IMR-90 (cell line): Measurements from ENCODE around the gene MYL2. TPM values are rescaled to one million over a fixed set of nuclear protein-coding genes. Genes with fewer than 3 reads are reported as not detected.

ENCODE experiments used
- ATAC-seq: fragments of 200-7000 bp; cut with Tn5 transposase; 2 replicates; pipeline ENCODE4 v1.9.1; 2020; ENCODE audit warnings: low read depth, mild to moderate bottlenecking, moderate library complexity
- Bru-seq: library from RNA; stranded (reverse); fragments of 400-500 nt; gene quantifications from one replicate; lab custom pipeline; 2021; lab: Mats Ljungman, UMichigan
- BruChase-seq, 2 experiments: library from RNA; stranded (reverse); fragments of 400-500 nt; gene quantifications; one replicate each; lab custom pipeline; 2021; lab: Mats Ljungman, UMichigan
- BruUV-seq: library from RNA; stranded (reverse); fragments of 400-500 nt; replicated peaks from 2 replicates; lab custom pipeline; 2021; lab: Mats Ljungman, UMichigan
- CTCF ChIA-PET: fragments of 300-600 bp; formaldehyde crosslinking; extraction: SDS; loops from one replicate; lab custom pipeline; 2021; ENCODE audit warnings: antibody characterized with exemption; lab: Yijun Ruan, JAX
- POLR2A ChIA-PET: fragments of 300-600 bp; sonication (Branson Sonifier 250); formaldehyde crosslinking; loops from one replicate; lab custom pipeline; 2022; ENCODE audit warnings: antibody characterized with exemption; ENCODE audit not compliant: unreplicated experiment; lab: Charles Lee
- DNase-seq: peaks from one replicate; pipeline ENCODE4 v3.0.0; 2013
- H2AFZ ChIP-seq: replicated peaks from 2 replicates; pipeline ENCODE3; 2013; ENCODE audit warnings: low read length, mild to moderate bottlenecking; ENCODE audit not compliant: poor library complexity
- H2AK5ac ChIP-seq: 2 replicates; pipeline ENCODE4 v1.6.1; 2013; ENCODE audit warnings: low read depth, low read length, inconsistent platforms
- H2AK9ac ChIP-seq: replicated peaks from 2 replicates; pipeline ENCODE3; 2013; ENCODE audit warnings: mild to moderate bottlenecking, low read depth, low read length, moderate library complexity; ENCODE audit not compliant: poor library complexity
- H2BK120ac ChIP-seq: 2 replicates; pipeline ENCODE4 v1.6.1; 2013; ENCODE audit warnings: low read depth, low read length, inconsistent platforms
- H2BK15ac ChIP-seq: 3 replicates; pipeline ENCODE4 v1.6.1; 2013; ENCODE audit warnings: low read depth, low read length, inconsistent platforms
- H2BK20ac ChIP-seq: 2 replicates; pipeline ENCODE4 v1.6.1; 2013; ENCODE audit warnings: low read depth, mild to moderate bottlenecking, inconsistent platforms, low read length, moderate library complexity
- H2BK5ac ChIP-seq: 2 replicates; pipeline ENCODE4 v1.6.1; 2013; ENCODE audit warnings: mild to moderate bottlenecking, low read depth, low read length, inconsistent platforms; ENCODE audit not compliant: poor library complexity, severe bottlenecking
- H3K14ac ChIP-seq: replicated peaks from 2 replicates; pipeline ENCODE4 v1.6.1; 2013; ENCODE audit warnings: low read depth, low read length, inconsistent platforms
- H3K18ac ChIP-seq: 2 replicates; pipeline ENCODE4 v1.6.1; 2013; ENCODE audit warnings: low read depth, low read length, control low read depth
- H3K23ac ChIP-seq: 2 replicates; pipeline ENCODE4 v1.6.1; 2013; ENCODE audit warnings: low read depth, low read length, inconsistent platforms
- H3K27ac ChIP-seq: 2 replicates; pipeline ENCODE4 v1.5.1; 2013; ENCODE audit warnings: mild to moderate bottlenecking, control low read depth, low read length; ENCODE audit not compliant: insufficient read depth
- H3K27me3 ChIP-seq: 2 replicates; pipeline ENCODE4 v1.6.1; 2013; ENCODE audit warnings: low read length; ENCODE audit not compliant: control insufficient read depth, insufficient read depth
- H3K36me3 ChIP-seq: 2 replicates; pipeline ENCODE4 v1.6.1; 2013; ENCODE audit warnings: low read length, mixed read lengths; ENCODE audit not compliant: control insufficient read depth, insufficient read depth
- H3K4ac ChIP-seq: 2 replicates; pipeline ENCODE4 v1.6.1; 2013; ENCODE audit warnings: low read depth, low read length, inconsistent platforms
- H3K4me1 ChIP-seq: 2 replicates; pipeline ENCODE4 v1.6.1; 2013; ENCODE audit warnings: low read length, mixed read lengths; ENCODE audit not compliant: control insufficient read depth, insufficient read depth
- H3K4me2 ChIP-seq: 2 replicates; pipeline ENCODE4 v1.6.1; 2013; ENCODE audit warnings: low read depth, mild to moderate bottlenecking, control low read depth, low read length, moderate library complexity
- H3K4me3 ChIP-seq: 2 replicates; pipeline ENCODE4 v1.5.1; 2013; ENCODE audit warnings: low read depth, mild to moderate bottlenecking, control low read depth, low read length, moderate library complexity; ENCODE audit not compliant: insufficient read depth
- H3K56ac ChIP-seq: 2 replicates; pipeline ENCODE4 v1.6.1; 2013; ENCODE audit warnings: low read length, inconsistent platforms; ENCODE audit not compliant: insufficient read depth; ENCODE audit errors: extremely low read depth
- H3K79me1 ChIP-seq, 2 experiments: 2 replicates each; pipeline ENCODE4 v1.6.1; 2013; ENCODE audit warnings: low read length in 2 of 2, inconsistent platforms in 1 of 2, low read depth in 1 of 2
- H3K9ac ChIP-seq: 2 replicates; pipeline ENCODE4 v1.6.1; 2013; ENCODE audit warnings: low read depth, low read length, control low read depth
- H3K9me1 ChIP-seq: 2 replicates; pipeline ENCODE4 v1.6.1; 2013; ENCODE audit warnings: low read length, inconsistent platforms; ENCODE audit not compliant: insufficient read depth
- H3K9me3 ChIP-seq: 2 replicates; pipeline ENCODE4 v1.6.1; 2013; ENCODE audit warnings: low read length; ENCODE audit not compliant: control insufficient read depth, insufficient read depth
- H4K20me1 ChIP-seq: 2 replicates; pipeline ENCODE4 v1.6.1; 2013; ENCODE audit warnings: low read length, inconsistent platforms; ENCODE audit not compliant: insufficient read depth
- H4K5ac ChIP-seq: 2 replicates; pipeline ENCODE4 v1.6.1; 2013; ENCODE audit warnings: mild to moderate bottlenecking, low read depth, low read length, control low read depth
- H4K8ac ChIP-seq, 2 experiments: 2 replicates each; pipeline ENCODE4 v1.6.1; 2013; ENCODE audit warnings: low read depth in 2 of 2, low read length in 2 of 2, control low read depth in 1 of 2, inconsistent platforms in 1 of 2
- H4K91ac ChIP-seq: 2 replicates; pipeline ENCODE4 v1.6.1; 2013; ENCODE audit warnings: low read depth, low read length, inconsistent platforms; ENCODE audit not compliant: insufficient read depth
- POLR2A ChIP-seq: IDR thresholded peaks from 2 replicates; pipeline ENCODE4 v1.6.1; 2012; ENCODE audit warnings: mild to moderate bottlenecking, low read depth, low read length
- RCOR1 ChIP-seq: IDR thresholded peaks from 2 replicates; pipeline ENCODE4 v1.6.1; 2012; ENCODE audit warnings: mild to moderate bottlenecking, low read length, improper control_type of control experiment; ENCODE audit not compliant: insufficient replicate concordance
- SMC3 ChIP-seq: fragments of 150-350 bp; IDR thresholded peaks from 2 replicates; pipeline ENCODE4 v1.6.1; 2016; ENCODE audit warnings: low read depth, mild to moderate bottlenecking, antibody characterized with exemption, low read length, moderate library complexity
- WGBS, 2 experiments: methylation state at CpG; one replicate each; pipeline versions ENCODE4 v1.1.5 to v1.1.7; 2013; ENCODE audit warnings: missing lambda C conversion rate in 2 of 2; ENCODE audit not compliant: insufficient read length in 1 of 2; ENCODE audit errors: extremely low coverage in 2 of 2; 5-methylcytosine and 5-hydroxymethylcytosine counted together
- dilution Hi-C: fragments of 300-500 bp; cut with HindIII; formaldehyde crosslinking; loops from one replicate; pipeline ENCODE4 v1.14.3; 2018; ENCODE audit warnings: low sequenced_read_pairs; ENCODE audit not compliant: unreplicated experiment
- in situ Hi-C: fragments of 300-500 bp; cut with MboI; formaldehyde crosslinking; loops from 3 replicates; pipeline ENCODE4 v1.14.3; 2019; ENCODE audit warnings: low sequenced_read_pairs, inconsistent platforms, mixed read lengths
- intact Hi-C: fragments of 100-400 bp; cut with micrococcal nuclease; formaldehyde crosslinking; loops from 2 replicates; pipeline ENCODE4 v1.10.0; 2022
- long read RNA-seq: library from polyadenylated mRNA; unstranded; transcript quantifications from one replicate; pipeline ENCODE4 v2.0.0, GENCODE V29; 2021; ENCODE audit not compliant: unreplicated experiment
- polyA plus RNA-seq, 3 experiments: library from polyadenylated mRNA; depleted of rRNA; stranded (reverse); fragments of >200 nt; gene quantifications; 2 replicates each; pipeline ENCODE4 v1.2.3, GENCODE V29; 2012; ENCODE audit warnings: low replicate concordance in 1 of 3
- total RNA-seq: library from RNA; depleted of rRNA; stranded (reverse); fragments of >200 nt; gene quantifications from 2 replicates; pipeline ENCODE4 v1.2.3, GENCODE V29; 2012; rRNA removed

Gene MYL2, protein sequence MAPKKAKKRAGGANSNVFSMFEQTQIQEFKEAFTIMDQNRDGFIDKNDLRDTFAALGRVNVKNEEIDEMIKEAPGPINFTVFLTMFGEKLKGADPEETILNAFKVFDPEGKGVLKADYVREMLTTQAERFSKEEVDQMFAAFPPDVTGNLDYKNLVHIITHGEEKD
- total RNA-seq (not detected in 2 replicates), polyA plus RNA-seq (2012; rRNA removed) (not detected in 2 replicates), Bru-seq, nascent RNA (not detected), BruChase-seq, experiment 1, labeled RNA remaining after a 6-hour chase (not detected), BruChase-seq, experiment 2, labeled RNA remaining after a 2-hour chase (not detected)
- not detected in 2 replicates for polyA plus RNA-seq (2012; cell fraction: cytosol; rRNA removed)
- not detected in 2 replicates for polyA plus RNA-seq (2012; cell fraction: nucleus; rRNA removed; ENCODE audit: low replicate concordance)
- long read RNA-seq, result 0 reads

DNA sequence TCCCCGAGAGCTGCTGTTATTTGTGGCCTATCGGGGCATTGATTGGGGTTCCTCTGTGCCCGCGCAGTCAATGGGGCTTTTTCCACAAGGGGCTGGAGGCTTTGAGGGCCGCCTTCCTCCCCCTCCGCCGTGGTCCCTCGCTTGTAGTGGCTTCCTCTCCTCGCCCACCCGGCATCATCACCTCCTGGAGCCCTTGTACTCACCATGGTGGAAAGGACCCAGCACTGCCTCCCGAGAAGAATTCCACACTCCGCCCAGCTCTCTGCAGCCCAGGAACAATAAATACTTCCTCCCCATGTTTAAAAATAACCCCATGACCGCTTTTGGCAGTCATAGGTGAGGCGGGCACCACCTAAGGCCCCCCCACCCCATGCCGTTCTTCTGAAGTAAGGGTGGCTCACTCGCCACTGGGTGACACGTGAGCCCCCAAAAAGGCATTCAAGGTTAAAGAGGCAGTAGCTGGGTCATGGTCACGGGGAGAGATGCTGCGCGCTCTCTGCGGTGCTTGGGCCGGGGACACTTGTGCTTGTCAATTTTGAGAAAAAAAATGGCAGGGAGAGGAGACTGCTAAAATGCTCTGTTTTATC, at the start of gene MYL2:
Gene MYL2 (minus strand): TSS at position 256 of the 587 bp plus-strand sequence. CDS start 50 bp downstream, at position 206.
- intact Hi-C loops (no loop called here), dilution Hi-C loops (no loop called here), in situ Hi-C loops (no loop called here)
- Histone ChIP-seq H3K56ac (no peak within 1 kb of the TSS), H3K36me3 (no peaks in the 10 kb centered on the region), H3K9ac (no peak within 1 kb of the TSS), H2BK15ac (no peak within 1 kb of the TSS), H3K14ac (no peak within 1 kb of the TSS), H3K79me1 (no peaks in the 10 kb centered on the region), H3K23ac (no peak within 1 kb of the TSS), H2AK5ac (no peak within 1 kb of the TSS), H4K20me1 (no peaks in the 10 kb centered on the region), H3K4me2 (no peak within 1 kb of the TSS), H3K4me3 (no peak within 1 kb of the TSS), H3K18ac (no peak within 1 kb of the TSS), H2AFZ (no peak within 1 kb of the TSS), H2AK9ac (no peak within 1 kb of the TSS), H2BK5ac (no peak within 1 kb of the TSS), H3K4me1 (no peaks in the 10 kb centered on the region), H4K5ac (no peak within 1 kb of the TSS), H3K27me3 (peaks cover 1% of the 10 kb centered on the region), H3K27ac (no peak within 1 kb of the TSS), H3K9me3 (no peaks in the 10 kb centered on the region), H4K8ac (no peak within 1 kb of the TSS), H4K91ac (no peak within 1 kb of the TSS), H2BK120ac (no peak within 1 kb of the TSS), H3K9me1 (no peaks in the 10 kb centered on the region), H3K4ac (no peak within 1 kb of the TSS), H2BK20ac (no peak within 1 kb of the TSS)
- 74% methylated on average over 11 of the region's 22 CpGs; no CpG with 5 or more reads in 1 of the 2 experiments for WGBS, 2 experiments
- no peak for DNase-seq
- no TSS peak for BruUV-seq
- POLR2A ChIA-PET, result no interaction called here
- ATAC-seq, result no peak
- CTCF ChIA-PET, result no interaction called here
- no peak for TF ChIP-seq POLR2A
- no peak for TF ChIP-seq RCOR1
- TF ChIP-seq SMC3, result no peak
